DLD1 (cell line): Measurements from ENCODE around the gene TRPM1.

Experiments
- in situ Hi-C: cut with HindIII; loops from 2 replicates; pipeline ENCODE4 v1.10.0; 2017; ENCODE audit warnings: low sequenced_read_pairs

TRPM1 gene

GRCh38 chr15:31101262-31102038 lies at the start of gene TRPM1:
TRPM1 (minus strand) TSS chr15:31101725; CDS start chr15:31081355, 20,370 bp downstream.
- in situ Hi-C loops: loop anchor here (10.0 to 25.0 kb wide), 2 partner anchors 89 to 217 kb away; no protein-coding TSS in a partner anchor

- in situ Hi-C loops: no loop called here
Measured at GRCh38 chr15:31150732-31151231, 49.3 kb upstream of the TRPM1 start.

GRCh38 chr15:31149987-31150386 lies 48.5 kb upstream of the TRPM1 start:
- in situ Hi-C loops: no loop called here

- in situ Hi-C loops: no loop called here
Measured at GRCh38 chr15:31149088-31149505, 47.6 kb upstream of the TRPM1 start.

GRCh38 chr15:31148297-31149087 lies 47.0 kb upstream of the TRPM1 start:
- in situ Hi-C loops: no loop called here

GRCh38 chr15:31147944-31148296 lies 46.4 kb upstream of the TRPM1 start:
- in situ Hi-C loops: no loop called here

GRCh38 chr15:31147456-31147855 lies 45.9 kb upstream of the TRPM1 start:
- in situ Hi-C loops: no loop called here

GRCh38 chr15:31145271-31145911 lies 43.9 kb upstream of the TRPM1 start:
- in situ Hi-C loops: no loop called here

GRCh38 chr15:31141792-31142191 lies 40.3 kb upstream of the TRPM1 start:
- in situ Hi-C loops: no loop called here

GRCh38 chr15:31136607-31137328 lies 35.2 kb upstream of the TRPM1 start:
- in situ Hi-C loops: no loop called here

- in situ Hi-C loops: no loop called here
Measured at GRCh38 chr15:31136016-31136415, 34.5 kb upstream of the TRPM1 start.

GRCh38 chr15:31135523-31135922 lies 34.0 kb upstream of the TRPM1 start:
- in situ Hi-C loops: no loop called here

- in situ Hi-C loops: no loop called here
Measured at GRCh38 chr15:31133890-31134289, 32.4 kb upstream of the TRPM1 start.

GRCh38 chr15:31131853-31132375 lies 30.4 kb upstream of the TRPM1 start:
- in situ Hi-C loops: no loop called here

GRCh38 chr15:31130576-31131237 lies 29.2 kb upstream of the TRPM1 start:
- in situ Hi-C loops: no loop called here

GRCh38 chr15:31129769-31130303 lies 28.3 kb upstream of the TRPM1 start:
- in situ Hi-C loops: no loop called here

- in situ Hi-C loops: no loop called here
Measured at GRCh38 chr15:31128919-31129768, 27.6 kb upstream of the TRPM1 start.

- in situ Hi-C loops: no loop called here
Measured at GRCh38 chr15:31128477-31128876, 27.0 kb upstream of the TRPM1 start.
